HepG2 (cell line): Measurements from ENCODE around the gene ASAP2. TPM values are rescaled to one million over a fixed set of nuclear protein-coding genes. Genes with fewer than 3 reads are reported as not detected.

Experiments
- GMEB1 ChIP-seq: sonication (generic); formaldehyde crosslinking; IDR thresholded peaks from 2 replicates; pipeline ENCODE4 v1.5.1; 2020; ENCODE audit warnings: missing genetic modification reagents, mild to moderate bottlenecking, borderline replicate concordance
- HDAC6 ChIP-seq: fragments of 200-600 bp; sonication (generic); IDR thresholded peaks from 2 replicates; pipeline ENCODE4 v1.7.0; 2017; ENCODE audit warnings: mild to moderate bottlenecking, antibody characterized with exemption, low read length, low read depth
- MIXL1 ChIP-seq: IDR thresholded peaks from 2 replicates; pipeline ENCODE4 v1.6.1; 2016
- MTF1 ChIP-seq: sonication (generic); formaldehyde crosslinking; IDR thresholded peaks from 2 replicates; pipeline ENCODE4 v1.5.0; 2020; ENCODE audit warnings: missing genetic modification reagents
- MYNN ChIP-seq: sonication (generic); formaldehyde crosslinking; IDR thresholded peaks from 2 replicates; pipeline ENCODE4 v1.4.0; 2020; ENCODE audit warnings: mild to moderate bottlenecking, low read depth, missing genetic modification reagents
- NFIB ChIP-seq: sonication (generic); formaldehyde crosslinking; IDR thresholded peaks from 2 replicates; pipeline ENCODE4 v1.9.0; 2021; ENCODE audit warnings: missing genetic modification reagents, mild to moderate bottlenecking, borderline replicate concordance
- PBX2 ChIP-seq: IDR thresholded peaks from 2 replicates; pipeline ENCODE4 v1.6.1; 2016; ENCODE audit warnings: control low read depth
- POGZ ChIP-seq: sonication (generic); formaldehyde crosslinking; IDR thresholded peaks from 2 replicates; pipeline ENCODE4 v1.4.0; 2020; ENCODE audit warnings: mild to moderate bottlenecking, missing genetic modification reagents
- RFX1 ChIP-seq: fragments of 450-650 bp; IDR thresholded peaks from 2 replicates; pipeline ENCODE4 v1.6.1; 2017
- SIX4 ChIP-seq: sonication (generic); formaldehyde crosslinking; IDR thresholded peaks from 2 replicates; pipeline ENCODE4 v1.4.0; 2020; ENCODE audit warnings: missing genetic modification reagents
- SMAD3 ChIP-seq: sonication (generic); formaldehyde crosslinking; IDR thresholded peaks from 2 replicates; pipeline ENCODE4 v1.4.0; 2020; ENCODE audit warnings: missing genetic modification reagents
- SMARCC2 ChIP-seq: fragments of 450-650 bp; IDR thresholded peaks from 2 replicates; pipeline ENCODE4 v1.6.1; 2017; ENCODE audit warnings: antibody characterized with exemption, mild to moderate bottlenecking
- SNRNP70 ChIP-seq: fragments of 200-400 bp; formaldehyde crosslinking; IDR thresholded peaks from 2 replicates; pipeline ENCODE4 v1.6.1; 2017; ENCODE audit warnings: mild to moderate bottlenecking, low read depth, low read length, moderate library complexity
- THAP11 ChIP-seq: IDR thresholded peaks from 2 replicates; pipeline ENCODE4 v1.6.1; 2016; ENCODE audit warnings: missing biosample characterization, missing genetic modification reagents
- ZBTB7A ChIP-seq: sonication (generic); formaldehyde crosslinking; IDR thresholded peaks from 2 replicates; pipeline ENCODE4 v1.8.0; 2022; ENCODE audit warnings: mild to moderate bottlenecking, missing genetic modification reagents
- ZNF274 ChIP-seq: sonication (generic); formaldehyde crosslinking; IDR thresholded peaks from 2 replicates; pipeline ENCODE4 v1.5.1; 2020; ENCODE audit warnings: mild to moderate bottlenecking, missing genetic modification reagents
- ZNF275 ChIP-seq: sonication (generic); formaldehyde crosslinking; IDR thresholded peaks from 2 replicates; pipeline ENCODE4 v1.8.0; 2022; ENCODE audit warnings: missing genetic modification reagents, mild to moderate bottlenecking, inconsistent platforms, borderline replicate concordance
- ZNF577 ChIP-seq: sonication (generic); formaldehyde crosslinking; IDR thresholded peaks from 2 replicates; pipeline ENCODE4 v1.4.0; 2020; ENCODE audit warnings: mild to moderate bottlenecking, low read depth, missing genetic modification reagents, borderline replicate concordance
- ZNF839 ChIP-seq: sonication (generic); formaldehyde crosslinking; IDR thresholded peaks from 2 replicates; pipeline ENCODE4 v1.4.0; 2020; ENCODE audit warnings: missing genetic modification reagents, mild to moderate bottlenecking, borderline replicate concordance
- ZUFSP ChIP-seq: sonication (generic); formaldehyde crosslinking; IDR thresholded peaks from 2 replicates; pipeline ENCODE4 v1.9.0; 2021; ENCODE audit warnings: missing genetic modification reagents, mild to moderate bottlenecking, borderline replicate concordance
- ZXDC ChIP-seq: sonication (generic); formaldehyde crosslinking; IDR thresholded peaks from 2 replicates; pipeline ENCODE4 v1.5.0; 2020; ENCODE audit warnings: mild to moderate bottlenecking, missing genetic modification reagents
- polyA plus RNA-seq, 8 experiments: library from polyadenylated mRNA; depleted of rRNA in 3 of 8; stranded (reverse) in 7 of 8; unstranded in 1 of 8; fragments of >200 nt; fragmentation: Illumina TruSeq in 4 of 8; extraction: Trizol in 4 of 8; gene quantifications; 2 replicates each; pipeline versions ENCODE4 v1.2.1 to v1.2.3, GENCODE V29; 2011 to 2016; ENCODE audit warnings: low read depth in 4 of 8, missing spikeins in 1 of 8, mixed read lengths in 1 of 8; ENCODE audit not compliant: insufficient read depth in 1 of 8
- total RNA-seq, 5 experiments: library from RNA; depleted of rRNA; stranded (reverse); fragments of >200 nt; fragmentation: Illumina TruSeq; extraction: Trizol; gene quantifications; 2 replicates each; pipeline ENCODE4 v1.2.3, GENCODE V29; 2016; ENCODE audit warnings: low read depth in 1 of 5

ASAP2 gene
- total and polyA plus RNA-seq, 2 of the 13 experiments (the other 11 are each of a cell fraction or from before 2014, with no cell fraction given), result 7.3 to 22.3 TPM

- TF ChIP-seq ZUFSP, result no peak
- no peak for TF ChIP-seq ZNF274
- no peak for TF ChIP-seq MTF1 (CRISPR knock-in tag)
- no peak for TF ChIP-seq NFIB (CRISPR knock-in tag)
- TF ChIP-seq SMARCC2, result no peak
- TF ChIP-seq SMAD3 (CRISPR knock-in tag), result peak; percentile 87; the same call in 1 of the 2 replicates
- TF ChIP-seq ZNF577 (CRISPR knock-in tag), result no peak
- no peak for TF ChIP-seq ZBTB7A (CRISPR knock-in tag)
- TF ChIP-seq ZNF275 (CRISPR knock-in tag), result peak; percentile 44; the same call in 1 of the 2 replicates
- TF ChIP-seq POGZ (CRISPR knock-in tag), result peak; percentile 68
- peak; percentile 80 for TF ChIP-seq PBX2 (CRISPR knock-in tag)
- no peak for TF ChIP-seq SNRNP70
- TF ChIP-seq RFX1, result no peak
- TF ChIP-seq ZXDC, result no peak
- no peak for TF ChIP-seq HDAC6
- TF ChIP-seq GMEB1, result no peak
- TF ChIP-seq SIX4, result peak; percentile 26; the same call in 1 of the 2 replicates
- peak; percentile 83; the same call in 1 of the 2 replicates for TF ChIP-seq MIXL1 (CRISPR knock-in tag)
- peak; percentile 76 for TF ChIP-seq THAP11 (CRISPR knock-in tag)
- TF ChIP-seq ZNF839, result no peak; the same call in 1 of the 2 replicates
- no peak for TF ChIP-seq MYNN (CRISPR knock-in tag)
Observed at GRCh38 chr2:9167718-9168657, 38.6 kb upstream of the ASAP2 start (continued).
